IMR-90 (cell line): Measurements from ENCODE around the gene BEAN1. TPM values are rescaled to one million over a fixed set of nuclear protein-coding genes. Genes with fewer than 3 reads are reported as not detected.

Experiments used
- ATAC-seq: fragments of 200-7000 bp; cut with Tn5 transposase; 2 replicates; pipeline ENCODE4 v1.9.1; 2020; ENCODE audit warnings: low read depth, mild to moderate bottlenecking, moderate library complexity
- BruUV-seq: library from RNA; stranded (reverse); fragments of 400-500 nt; replicated peaks from 2 replicates; lab custom pipeline; 2021; lab: Mats Ljungman, UMichigan
- CTCF ChIA-PET: fragments of 300-600 bp; formaldehyde crosslinking; extraction: SDS; loops from one replicate; lab custom pipeline; 2021; ENCODE audit warnings: antibody characterized with exemption; lab: Yijun Ruan, JAX
- POLR2A ChIA-PET: fragments of 300-600 bp; sonication (Branson Sonifier 250); formaldehyde crosslinking; loops from one replicate; lab custom pipeline; 2022; ENCODE audit warnings: antibody characterized with exemption; ENCODE audit not compliant: unreplicated experiment; lab: Charles Lee
- DNase-seq: peaks from one replicate; pipeline ENCODE4 v3.0.0; 2013
- H2AFZ ChIP-seq: replicated peaks from 2 replicates; pipeline ENCODE3; 2013; ENCODE audit warnings: low read length, mild to moderate bottlenecking; ENCODE audit not compliant: poor library complexity
- H2AK5ac ChIP-seq: 2 replicates; pipeline ENCODE4 v1.6.1; 2013; ENCODE audit warnings: low read depth, low read length, inconsistent platforms
- H2AK9ac ChIP-seq: replicated peaks from 2 replicates; pipeline ENCODE3; 2013; ENCODE audit warnings: mild to moderate bottlenecking, low read depth, low read length, moderate library complexity; ENCODE audit not compliant: poor library complexity
- H2BK120ac ChIP-seq: 2 replicates; pipeline ENCODE4 v1.6.1; 2013; ENCODE audit warnings: low read depth, low read length, inconsistent platforms
- H2BK15ac ChIP-seq: 3 replicates; pipeline ENCODE4 v1.6.1; 2013; ENCODE audit warnings: low read depth, low read length, inconsistent platforms
- H2BK20ac ChIP-seq: 2 replicates; pipeline ENCODE4 v1.6.1; 2013; ENCODE audit warnings: low read depth, mild to moderate bottlenecking, inconsistent platforms, low read length, moderate library complexity
- H2BK5ac ChIP-seq: 2 replicates; pipeline ENCODE4 v1.6.1; 2013; ENCODE audit warnings: mild to moderate bottlenecking, low read depth, low read length, inconsistent platforms; ENCODE audit not compliant: poor library complexity, severe bottlenecking
- H3K14ac ChIP-seq: replicated peaks from 2 replicates; pipeline ENCODE4 v1.6.1; 2013; ENCODE audit warnings: low read depth, low read length, inconsistent platforms
- H3K18ac ChIP-seq: 2 replicates; pipeline ENCODE4 v1.6.1; 2013; ENCODE audit warnings: low read depth, low read length, control low read depth
- H3K23ac ChIP-seq: 2 replicates; pipeline ENCODE4 v1.6.1; 2013; ENCODE audit warnings: low read depth, low read length, inconsistent platforms
- H3K27ac ChIP-seq: 2 replicates; pipeline ENCODE4 v1.5.1; 2013; ENCODE audit warnings: mild to moderate bottlenecking, control low read depth, low read length; ENCODE audit not compliant: insufficient read depth
- H3K27me3 ChIP-seq: 2 replicates; pipeline ENCODE4 v1.6.1; 2013; ENCODE audit warnings: low read length; ENCODE audit not compliant: control insufficient read depth, insufficient read depth
- H3K36me3 ChIP-seq: 2 replicates; pipeline ENCODE4 v1.6.1; 2013; ENCODE audit warnings: low read length, mixed read lengths; ENCODE audit not compliant: control insufficient read depth, insufficient read depth
- H3K4ac ChIP-seq: 2 replicates; pipeline ENCODE4 v1.6.1; 2013; ENCODE audit warnings: low read depth, low read length, inconsistent platforms
- H3K4me1 ChIP-seq: 2 replicates; pipeline ENCODE4 v1.6.1; 2013; ENCODE audit warnings: low read length, mixed read lengths; ENCODE audit not compliant: control insufficient read depth, insufficient read depth
- H3K4me2 ChIP-seq: 2 replicates; pipeline ENCODE4 v1.6.1; 2013; ENCODE audit warnings: low read depth, mild to moderate bottlenecking, control low read depth, low read length, moderate library complexity
- H3K4me3 ChIP-seq: 2 replicates; pipeline ENCODE4 v1.5.1; 2013; ENCODE audit warnings: low read depth, mild to moderate bottlenecking, control low read depth, low read length, moderate library complexity; ENCODE audit not compliant: insufficient read depth
- H3K56ac ChIP-seq: 2 replicates; pipeline ENCODE4 v1.6.1; 2013; ENCODE audit warnings: low read length, inconsistent platforms; ENCODE audit not compliant: insufficient read depth; ENCODE audit errors: extremely low read depth
- H3K79me1 ChIP-seq, 2 experiments: 2 replicates each; pipeline ENCODE4 v1.6.1; 2013; ENCODE audit warnings: low read length in 2 of 2, inconsistent platforms in 1 of 2, low read depth in 1 of 2
- H3K9ac ChIP-seq: 2 replicates; pipeline ENCODE4 v1.6.1; 2013; ENCODE audit warnings: low read depth, low read length, control low read depth
- H3K9me1 ChIP-seq: 2 replicates; pipeline ENCODE4 v1.6.1; 2013; ENCODE audit warnings: low read length, inconsistent platforms; ENCODE audit not compliant: insufficient read depth
- H3K9me3 ChIP-seq: 2 replicates; pipeline ENCODE4 v1.6.1; 2013; ENCODE audit warnings: low read length; ENCODE audit not compliant: control insufficient read depth, insufficient read depth
- H4K20me1 ChIP-seq: 2 replicates; pipeline ENCODE4 v1.6.1; 2013; ENCODE audit warnings: low read length, inconsistent platforms; ENCODE audit not compliant: insufficient read depth
- H4K5ac ChIP-seq: 2 replicates; pipeline ENCODE4 v1.6.1; 2013; ENCODE audit warnings: mild to moderate bottlenecking, low read depth, low read length, control low read depth
- H4K8ac ChIP-seq, 2 experiments: 2 replicates each; pipeline ENCODE4 v1.6.1; 2013; ENCODE audit warnings: low read depth in 2 of 2, low read length in 2 of 2, control low read depth in 1 of 2, inconsistent platforms in 1 of 2
- H4K91ac ChIP-seq: 2 replicates; pipeline ENCODE4 v1.6.1; 2013; ENCODE audit warnings: low read depth, low read length, inconsistent platforms; ENCODE audit not compliant: insufficient read depth
- BHLHE40 ChIP-seq: fragments of 150-350 bp; IDR thresholded peaks from 2 replicates; pipeline ENCODE4 v1.6.1; 2016; ENCODE audit warnings: mild to moderate bottlenecking, low read depth, low read length
- MXI1 ChIP-seq: IDR thresholded peaks from 2 replicates; pipeline ENCODE4 v1.6.1; 2012; ENCODE audit warnings: low read depth, mild to moderate bottlenecking, low read length, moderate library complexity, borderline replicate concordance
- RFX5 ChIP-seq: IDR thresholded peaks from 2 replicates; pipeline ENCODE4 v1.8.0; 2012; ENCODE audit warnings: low read depth, mild to moderate bottlenecking, low read length, moderate library complexity
- WGBS, 2 experiments: methylation state at CpG; one replicate each; pipeline versions ENCODE4 v1.1.5 to v1.1.7; 2013; ENCODE audit warnings: missing lambda C conversion rate in 2 of 2; ENCODE audit not compliant: insufficient read length in 1 of 2; ENCODE audit errors: extremely low coverage in 2 of 2; 5-methylcytosine and 5-hydroxymethylcytosine counted together
- dilution Hi-C: fragments of 300-500 bp; cut with HindIII; formaldehyde crosslinking; loops from one replicate; pipeline ENCODE4 v1.14.3; 2018; ENCODE audit warnings: low sequenced_read_pairs; ENCODE audit not compliant: unreplicated experiment
- in situ Hi-C: fragments of 300-500 bp; cut with MboI; formaldehyde crosslinking; loops from 3 replicates; pipeline ENCODE4 v1.14.3; 2019; ENCODE audit warnings: low sequenced_read_pairs, inconsistent platforms, mixed read lengths
- intact Hi-C: fragments of 100-400 bp; cut with micrococcal nuclease; formaldehyde crosslinking; loops from 2 replicates; pipeline ENCODE4 v1.10.0; 2022
- polyA plus RNA-seq, 3 experiments: library from polyadenylated mRNA; depleted of rRNA; stranded (reverse); fragments of >200 nt; gene quantifications; 2 replicates each; pipeline ENCODE4 v1.2.3, GENCODE V29; 2012; ENCODE audit warnings: low replicate concordance in 1 of 3
- total RNA-seq: library from RNA; depleted of rRNA; stranded (reverse); fragments of >200 nt; gene quantifications from 2 replicates; pipeline ENCODE4 v1.2.3, GENCODE V29; 2012

The BEAN1 gene
- total and polyA plus RNA-seq, 2 of the 4 experiments (the other 2 are of a cell fraction): not detected

DNA sequence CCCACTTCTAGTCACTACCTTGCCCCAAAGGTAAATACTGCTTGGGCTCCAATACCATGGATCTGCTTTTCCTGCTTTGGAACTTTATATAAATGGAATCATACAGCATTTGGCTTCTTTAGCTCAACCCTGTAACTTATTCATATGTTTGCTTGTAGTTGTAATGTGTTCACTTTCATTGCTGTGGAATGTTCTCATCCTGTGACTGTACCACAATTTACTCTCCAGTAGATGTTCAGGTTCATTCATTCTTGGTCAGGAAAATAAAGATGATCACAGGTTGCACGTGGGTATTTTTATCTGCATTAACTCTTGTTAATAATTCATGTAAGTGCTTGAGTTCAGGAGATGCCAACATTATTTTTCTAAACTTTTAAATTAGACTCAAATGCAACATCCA is 6.7 kb upstream of the BEAN1 start:
- Histone ChIP-seq H3K9me3 (peaks cover 2% of the 10 kb centered on the region; the same call in 1 of the 2 replicates), H3K18ac (no peak overlapping the region), H3K23ac (no peak overlapping the region), H4K5ac (no peak overlapping the region), H3K36me3 (no peaks in the 10 kb centered on the region), H4K8ac (no peak overlapping the region), H2BK20ac (no peak overlapping the region), H3K9ac (no peak overlapping the region), H3K56ac (no peak overlapping the region), H2AK9ac (no peak overlapping the region), H3K27ac (no peak overlapping the region), H4K91ac (no peak overlapping the region), H3K4me3 (no peak overlapping the region), H3K14ac (no peak overlapping the region), H3K9me1 (no peaks in the 10 kb centered on the region), H3K79me1 (no peaks in the 10 kb centered on the region), H4K20me1 (no peaks in the 10 kb centered on the region), H2BK15ac (no peak overlapping the region), H2BK5ac (no peak overlapping the region), H3K4me1 (no peaks in the 10 kb centered on the region), H3K27me3 (peaks cover 47% of the 10 kb centered on the region), H3K4me2 (no peak overlapping the region), H2AFZ (no peak overlapping the region), H3K4ac (no peak overlapping the region), H2AK5ac (no peak overlapping the region), H2BK120ac (no peak overlapping the region)
- intact Hi-C loops (no loop called here), dilution Hi-C loops (no loop called here), in situ Hi-C loops (no loop called here)
- no peak for TF ChIP-seq MXI1
- no peak for TF ChIP-seq RFX5
- no peak for TF ChIP-seq BHLHE40
- no TSS peak for BruUV-seq
- DNase-seq (peak; percentile 50), ATAC-seq (no peak)
- ChIA-PET CTCF (no interaction called here), POLR2A (no interaction called here)
- WGBS, 2 experiments: no CpG with 5 or more reads among the region's 1 CpG
